ENCODE results near the gene ZNF311.

The ZNF311 gene

GRCh38 chr6:28985462-28986164 is 19.5 kb downstream of the ZNF311 start:
- H3K4me3 ChIP-seq (ENCODE audit: insufficient read depth, low read depth, low read length, poor library complexity, severe bottlenecking), result peak overlapping the region; percentile 30
- H3K27me3 ChIP-seq (replicated peaks; ENCODE audit: control insufficient read depth, insufficient read depth, low read length, poor library complexity, severe bottlenecking), result no peaks in the 10 kb centered on the region
- DNase-seq, result no peak
- H3K36me3 ChIP-seq (ENCODE audit: control insufficient read depth, insufficient read depth, low read length), result no peaks in the 10 kb centered on the region
- H3K4me1 ChIP-seq (ENCODE audit: control insufficient read depth, insufficient read depth, low read length, poor library complexity, severe bottlenecking), result peaks cover 6% of the 10 kb centered on the region
- H3K9me3 ChIP-seq (ENCODE audit: control insufficient read depth, low read length), result no peaks in the 10 kb centered on the region
- no peak overlapping the region for H3K27ac ChIP-seq (ENCODE audit: insufficient read depth, low read length, poor library complexity, severe bottlenecking)

GRCh38 chr6:28983838-28984237 is 21.3 kb downstream of the ZNF311 start:
- no peak overlapping the region for H3K4me3 ChIP-seq (ENCODE audit: insufficient read depth, low read depth, low read length, poor library complexity, severe bottlenecking)
- no peaks in the 10 kb centered on the region for H3K36me3 ChIP-seq (ENCODE audit: control insufficient read depth, insufficient read depth, low read length)
- DNase-seq, result no peak
- no peak overlapping the region for H3K27ac ChIP-seq (ENCODE audit: insufficient read depth, low read length, poor library complexity, severe bottlenecking)
- H3K9me3 ChIP-seq (ENCODE audit: control insufficient read depth, low read length), result no peaks in the 10 kb centered on the region
- peaks cover 7% of the 10 kb centered on the region for H3K4me1 ChIP-seq (ENCODE audit: control insufficient read depth, insufficient read depth, low read length, poor library complexity, severe bottlenecking)
- no peaks in the 10 kb centered on the region for H3K27me3 ChIP-seq (replicated peaks; ENCODE audit: control insufficient read depth, insufficient read depth, low read length, poor library complexity, severe bottlenecking)

GRCh38 chr6:28982476-28983266 is 22.4 kb downstream of the ZNF311 start:
- H3K27me3 ChIP-seq (replicated peaks; ENCODE audit: control insufficient read depth, insufficient read depth, low read length, poor library complexity, severe bottlenecking), result peaks cover 4% of the 10 kb centered on the region
- peak overlapping the region; percentile 89 for H3K4me3 ChIP-seq (ENCODE audit: insufficient read depth, low read depth, low read length, poor library complexity, severe bottlenecking)
- peaks cover 7% of the 10 kb centered on the region for H3K4me1 ChIP-seq (ENCODE audit: control insufficient read depth, insufficient read depth, low read length, poor library complexity, severe bottlenecking)
- no peak overlapping the region for H3K27ac ChIP-seq (ENCODE audit: insufficient read depth, low read length, poor library complexity, severe bottlenecking)
- H3K9me3 ChIP-seq (ENCODE audit: control insufficient read depth, low read length), result no peaks in the 10 kb centered on the region
- H3K36me3 ChIP-seq (ENCODE audit: control insufficient read depth, insufficient read depth, low read length), result no peaks in the 10 kb centered on the region
- DNase-seq, result no peak

GRCh38 chr6:28981833-28982475 is 23.2 kb downstream of the ZNF311 start:
- Histone ChIP-seq H3K27ac (ENCODE audit: insufficient read depth, low read length, poor library complexity, severe bottlenecking) (peak overlapping the region; percentile 26), H3K4me3 (ENCODE audit: insufficient read depth, low read depth, low read length, poor library complexity, severe bottlenecking) (peak overlapping the region; percentile 89), H3K27me3 (replicated peaks; ENCODE audit: control insufficient read depth, insufficient read depth, low read length, poor library complexity, severe bottlenecking) (peaks cover 4% of the 10 kb centered on the region), H3K36me3 (ENCODE audit: control insufficient read depth, insufficient read depth, low read length) (no peaks in the 10 kb centered on the region), H3K9me3 (ENCODE audit: control insufficient read depth, low read length) (no peaks in the 10 kb centered on the region), H3K4me1 (ENCODE audit: control insufficient read depth, insufficient read depth, low read length, poor library complexity, severe bottlenecking) (peaks cover 14% of the 10 kb centered on the region)
- DNase-seq, result peak; percentile 59 to 66 (median 59)

GRCh38 chr6:28981431-28981832 is 23.7 kb downstream of the ZNF311 start:
- Histone ChIP-seq H3K36me3 (ENCODE audit: control insufficient read depth, insufficient read depth, low read length) (no peaks in the 10 kb centered on the region), H3K4me3 (ENCODE audit: insufficient read depth, low read depth, low read length, poor library complexity, severe bottlenecking) (peak overlapping the region; percentile 89), H3K27ac (ENCODE audit: insufficient read depth, low read length, poor library complexity, severe bottlenecking) (peak overlapping the region; percentile 14), H3K27me3 (replicated peaks; ENCODE audit: control insufficient read depth, insufficient read depth, low read length, poor library complexity, severe bottlenecking) (peaks cover 4% of the 10 kb centered on the region), H3K4me1 (ENCODE audit: control insufficient read depth, insufficient read depth, low read length, poor library complexity, severe bottlenecking) (peaks cover 14% of the 10 kb centered on the region), H3K9me3 (ENCODE audit: control insufficient read depth, low read length) (no peaks in the 10 kb centered on the region)
- peak; percentile 54 to 64 (median 64) for DNase-seq

- Histone ChIP-seq H3K9me3 (ENCODE audit: control insufficient read depth, low read length) (no peaks in the 10 kb centered on the region), H3K36me3 (ENCODE audit: control insufficient read depth, insufficient read depth, low read length) (no peaks in the 10 kb centered on the region), H3K27me3 (replicated peaks; ENCODE audit: control insufficient read depth, insufficient read depth, low read length, poor library complexity, severe bottlenecking) (peaks cover 4% of the 10 kb centered on the region), H3K27ac (ENCODE audit: insufficient read depth, low read length, poor library complexity, severe bottlenecking) (peak overlapping the region; percentile 14), H3K4me3 (ENCODE audit: insufficient read depth, low read depth, low read length, poor library complexity, severe bottlenecking) (peak overlapping the region; percentile 89), H3K4me1 (ENCODE audit: control insufficient read depth, insufficient read depth, low read length, poor library complexity, severe bottlenecking) (peaks cover 14% of the 10 kb centered on the region)
- peak; percentile 8 to 36 (median 18) for DNase-seq
Observed at GRCh38 chr6:28980852-28981430, 24.2 kb downstream of the ZNF311 start.

- Histone ChIP-seq H3K9me3 (ENCODE audit: control insufficient read depth, low read length) (no peaks in the 10 kb centered on the region), H3K27me3 (replicated peaks; ENCODE audit: control insufficient read depth, insufficient read depth, low read length, poor library complexity, severe bottlenecking) (peaks cover 4% of the 10 kb centered on the region), H3K4me1 (ENCODE audit: control insufficient read depth, insufficient read depth, low read length, poor library complexity, severe bottlenecking) (peaks cover 14% of the 10 kb centered on the region), H3K4me3 (ENCODE audit: insufficient read depth, low read depth, low read length, poor library complexity, severe bottlenecking) (peak overlapping the region; percentile 89), H3K36me3 (ENCODE audit: control insufficient read depth, insufficient read depth, low read length) (no peaks in the 10 kb centered on the region), H3K27ac (ENCODE audit: insufficient read depth, low read length, poor library complexity, severe bottlenecking) (no peak overlapping the region)
- DNase-seq, result no peak
Observed at GRCh38 chr6:28980137-28980851, 24.8 kb downstream of the ZNF311 start.

- Histone ChIP-seq H3K4me3 (ENCODE audit: insufficient read depth, low read depth, low read length, poor library complexity, severe bottlenecking) (no peak overlapping the region), H3K27me3 (replicated peaks; ENCODE audit: control insufficient read depth, insufficient read depth, low read length, poor library complexity, severe bottlenecking) (peaks cover 4% of the 10 kb centered on the region), H3K4me1 (ENCODE audit: control insufficient read depth, insufficient read depth, low read length, poor library complexity, severe bottlenecking) (peaks cover 14% of the 10 kb centered on the region), H3K36me3 (ENCODE audit: control insufficient read depth, insufficient read depth, low read length) (no peaks in the 10 kb centered on the region), H3K27ac (ENCODE audit: insufficient read depth, low read length, poor library complexity, severe bottlenecking) (no peak overlapping the region), H3K9me3 (ENCODE audit: control insufficient read depth, low read length) (no peaks in the 10 kb centered on the region)
- no peak for DNase-seq
Observed at GRCh38 chr6:28979679-28980078, 25.4 kb downstream of the ZNF311 start.

GRCh38 chr6:28978959-28979561 is 26.1 kb downstream of the ZNF311 start:
- DNase-seq, result no peak

More at GRCh38 chr6:28978959-28979561, 26.1 kb downstream of the ZNF311 start:
- Histone ChIP-seq H3K4me3 (ENCODE audit: insufficient read depth, low read depth, low read length, poor library complexity, severe bottlenecking) (no peak overlapping the region), H3K27me3 (replicated peaks; ENCODE audit: control insufficient read depth, insufficient read depth, low read length, poor library complexity, severe bottlenecking) (peaks cover 4% of the 10 kb centered on the region), H3K9me3 (ENCODE audit: control insufficient read depth, low read length) (no peaks in the 10 kb centered on the region), H3K27ac (ENCODE audit: insufficient read depth, low read length, poor library complexity, severe bottlenecking) (no peak overlapping the region), H3K36me3 (ENCODE audit: control insufficient read depth, insufficient read depth, low read length) (no peaks in the 10 kb centered on the region), H3K4me1 (ENCODE audit: control insufficient read depth, insufficient read depth, low read length, poor library complexity, severe bottlenecking) (peaks cover 14% of the 10 kb centered on the region)

Data from effector memory CD4-positive, alpha-beta T cell (primary cell).